ENCODE results near the gene LRRC3B. TPM values are rescaled to one million over a fixed set of nuclear protein-coding genes. Genes with fewer than 3 reads are reported as not detected.

Gene LRRC3B
- total and polyA plus RNA-seq, 4 donors, result 0.08 to 0.19 TPM; not detected in 2

DNA sequence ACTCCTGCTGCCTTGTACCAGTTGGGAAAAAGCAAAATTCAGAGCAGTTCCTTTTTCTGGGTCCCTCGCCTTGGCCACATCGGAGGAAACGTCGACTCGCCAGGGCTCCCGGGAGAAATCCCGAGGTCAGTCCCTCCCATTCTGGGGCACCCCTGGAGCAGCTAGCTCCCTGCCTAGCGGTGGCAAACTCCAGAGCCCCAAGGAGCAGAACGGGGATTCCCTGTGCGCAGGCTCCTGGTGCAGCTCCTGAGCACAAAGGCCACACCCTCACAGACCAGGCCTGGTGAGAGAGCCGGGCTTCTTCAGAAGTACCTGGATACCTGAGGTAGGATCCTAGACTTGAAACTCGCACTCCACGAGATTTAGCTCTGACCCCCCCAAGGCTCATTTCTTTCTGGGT, 2.6 kb downstream of the LRRC3B start:
- Histone ChIP-seq H3K27me3 (ENCODE audit: control insufficient read depth in 4 of 4, insufficient read depth in 4 of 4, low read length in 3 of 4) (peaks cover 0 to 8% (median 3%) of the 10 kb centered on the region in 4 donors), H3K9ac (ENCODE audit: low read depth in 1 of 2, low read length in 2 of 2) (no peak overlapping the region)
- no peak for DNase-seq (ENCODE audit: low spot score)

DNA sequence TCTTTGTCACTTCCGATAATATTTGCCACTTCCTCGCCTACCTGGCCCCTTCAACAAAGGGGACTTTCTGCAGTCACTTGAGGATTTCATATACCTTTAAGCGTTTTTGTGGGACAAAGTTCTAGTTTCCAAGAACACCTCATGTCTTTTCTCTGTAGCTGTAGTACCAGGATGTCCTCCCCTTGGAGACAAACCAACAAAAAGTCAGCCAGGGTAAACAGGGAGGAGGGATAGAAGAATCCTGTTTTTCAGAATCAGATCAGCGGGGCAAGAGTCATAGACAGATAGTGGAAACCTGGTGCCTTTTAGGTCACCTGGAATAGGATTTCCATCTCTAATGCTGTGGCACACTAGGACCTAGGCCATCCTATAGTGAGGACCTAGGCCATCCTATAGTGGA, 4.5 kb downstream of the LRRC3B start:
- peaks cover 0 to 13% (median 6%) of the 10 kb centered on the region in 4 donors for H3K4me1 ChIP-seq (ENCODE audit: control insufficient read depth in 4 of 4, insufficient read depth in 4 of 4, low read length in 3 of 4)

More for the DNA sequence above, 2.6 kb downstream of the LRRC3B start:
- H3K9me3 ChIP-seq (ENCODE audit: control insufficient read depth in 4 of 4, low read length in 3 of 4), result no peaks in the 10 kb centered on the region
- H3K4me3 ChIP-seq (ENCODE audit: low read depth in 1 of 3, low read length in 3 of 3), result no peak overlapping the region
- WGBS, result 28% methylated on average over 13 of the region's 13 CpGs
- peaks cover 0 to 13% (median 6%) of the 10 kb centered on the region in 4 donors for H3K4me1 ChIP-seq (ENCODE audit: control insufficient read depth in 4 of 4, insufficient read depth in 4 of 4, low read length in 3 of 4)
- TF ChIP-seq RXRA (IDR thresholded peaks at IDR 0.05), result no peak
- TF ChIP-seq ATF3 (IDR thresholded peaks at IDR 0.05), result no peak
- no peak for TF ChIP-seq SP1 (IDR thresholded peaks at IDR 0.05)
- TF ChIP-seq FOXA1 (IDR thresholded peaks at IDR 0.05), result no peak
- H3K36me3 ChIP-seq (ENCODE audit: control insufficient read depth in 4 of 4, insufficient read depth in 3 of 4, low read depth in 1 of 4, low read length in 3 of 4), result no peaks in the 10 kb centered on the region
- H3K27ac ChIP-seq (ENCODE audit: low read depth in 1 of 2, low read length in 2 of 2), result no peak overlapping the region

More for the DNA sequence above, 4.5 kb downstream of the LRRC3B start:
- no peak for TF ChIP-seq ZBTB33 (IDR thresholded peaks at IDR 0.05)
- TF ChIP-seq SP1 (IDR thresholded peaks at IDR 0.05), result no peak
- TF ChIP-seq FOXA1 (IDR thresholded peaks at IDR 0.05), result no peak
- no peak for TF ChIP-seq YY1 (IDR thresholded peaks at IDR 0.05)
- no peak for TF ChIP-seq EGR1 (IDR thresholded peaks at IDR 0.05; ENCODE audit: low read depth in 2 of 2)
- TF ChIP-seq MAX (IDR thresholded peaks at IDR 0.05), result no peak
- TF ChIP-seq NR2F2 (IDR thresholded peaks at IDR 0.05), result no peak
- TF ChIP-seq TAF1 (conservative IDR thresholded peaks at IDR 0.05), result no peak
- no peak for TF ChIP-seq ATF3 (IDR thresholded peaks at IDR 0.05)
- TF ChIP-seq RXRA (IDR thresholded peaks at IDR 0.05), result no peak
- TF ChIP-seq, protein P1, sequence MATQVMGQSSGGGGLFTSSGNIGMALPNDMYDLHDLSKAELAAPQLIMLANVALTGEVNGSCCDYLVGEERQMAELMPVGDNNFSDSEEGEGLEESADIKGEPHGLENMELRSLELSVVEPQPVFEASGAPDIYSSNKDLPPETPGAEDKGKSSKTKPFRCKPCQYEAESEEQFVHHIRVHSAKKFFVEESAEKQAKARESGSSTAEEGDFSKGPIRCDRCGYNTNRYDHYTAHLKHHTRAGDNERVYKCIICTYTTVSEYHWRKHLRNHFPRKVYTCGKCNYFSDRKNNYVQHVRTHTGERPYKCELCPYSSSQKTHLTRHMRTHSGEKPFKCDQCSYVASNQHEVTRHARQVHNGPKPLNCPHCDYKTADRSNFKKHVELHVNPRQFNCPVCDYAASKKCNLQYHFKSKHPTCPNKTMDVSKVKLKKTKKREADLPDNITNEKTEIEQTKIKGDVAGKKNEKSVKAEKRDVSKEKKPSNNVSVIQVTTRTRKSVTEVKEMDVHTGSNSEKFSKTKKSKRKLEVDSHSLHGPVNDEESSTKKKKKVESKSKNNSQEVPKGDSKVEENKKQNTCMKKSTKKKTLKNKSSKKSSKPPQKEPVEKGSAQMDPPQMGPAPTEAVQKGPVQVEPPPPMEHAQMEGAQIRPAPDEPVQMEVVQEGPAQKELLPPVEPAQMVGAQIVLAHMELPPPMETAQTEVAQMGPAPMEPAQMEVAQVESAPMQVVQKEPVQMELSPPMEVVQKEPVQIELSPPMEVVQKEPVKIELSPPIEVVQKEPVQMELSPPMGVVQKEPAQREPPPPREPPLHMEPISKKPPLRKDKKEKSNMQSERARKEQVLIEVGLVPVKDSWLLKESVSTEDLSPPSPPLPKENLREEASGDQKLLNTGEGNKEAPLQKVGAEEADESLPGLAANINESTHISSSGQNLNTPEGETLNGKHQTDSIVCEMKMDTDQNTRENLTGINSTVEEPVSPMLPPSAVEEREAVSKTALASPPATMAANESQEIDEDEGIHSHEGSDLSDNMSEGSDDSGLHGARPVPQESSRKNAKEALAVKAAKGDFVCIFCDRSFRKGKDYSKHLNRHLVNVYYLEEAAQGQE (IDR thresholded peaks at IDR 0.05), result no peak
- TF ChIP-seq HNF4A (conservative IDR thresholded peaks at IDR 0.05), result no peak
- no peak for TF ChIP-seq FOXA2 (IDR thresholded peaks at IDR 0.05)
- no peak for TF ChIP-seq RAD21 (IDR thresholded peaks at IDR 0.05)
- no peak for TF ChIP-seq CTCF (IDR thresholded peaks at IDR 0.05; ENCODE audit: low read depth, low read length, missing input control)
- no peak for TF ChIP-seq HNF4G (IDR thresholded peaks at IDR 0.05)
- no peak overlapping the region for H3K27ac ChIP-seq (ENCODE audit: low read depth in 1 of 2, low read length in 2 of 2)
- 73% methylated on average over 4 of the region's 4 CpGs for WGBS
- H3K9ac ChIP-seq (ENCODE audit: low read depth in 1 of 2, low read length in 2 of 2), result no peak overlapping the region
- no peaks in the 10 kb centered on the region for H3K36me3 ChIP-seq (ENCODE audit: control insufficient read depth in 4 of 4, insufficient read depth in 3 of 4, low read depth in 1 of 4, low read length in 3 of 4)
- DNase-seq (ENCODE audit: low spot score), result no peak
- H3K27me3 ChIP-seq (ENCODE audit: control insufficient read depth in 4 of 4, insufficient read depth in 4 of 4, low read length in 3 of 4), result peaks cover 0 to 6% (median 2%) of the 10 kb centered on the region in 4 donors
- no peaks in the 10 kb centered on the region for H3K9me3 ChIP-seq (ENCODE audit: control insufficient read depth in 4 of 4, low read length in 3 of 4)
- no peak overlapping the region for H3K4me3 ChIP-seq (ENCODE audit: low read depth in 1 of 3, low read length in 3 of 3)
